GM12892 (cell line): Measurements from ENCODE around the gene SPEM3.
"Not testable (repeated sequence)": the region's sequence is repeated elsewhere in the genome, so short reads cannot be mapped to it uniquely, and the experiment has no call there.

ENCODE experiments used
- DNase-seq: peaks from one replicate; pipeline ENCODE4 v3.0.0; 2011; ENCODE audit not compliant: insufficient read length
- FAIRE-seq: peaks from 2 replicates; lab custom pipeline; 2011; peaks lifted over from hg19 to GRCh38; lab: Jason Lieb, UNC
- POLR2A ChIP-seq: IDR thresholded peaks from 2 replicates; pipeline ENCODE4 v1.6.1; 2011; ENCODE audit warnings: low read depth, low read length, control low read depth
- POLR2AphosphoS5 ChIP-seq: IDR thresholded peaks from 2 replicates; pipeline ENCODE4 v1.6.1; 2011; ENCODE audit warnings: low read depth, low read length, control low read depth
- TAF1 ChIP-seq: IDR thresholded peaks from 2 replicates; pipeline ENCODE4 v1.6.1; 2011; ENCODE audit warnings: low read depth, mild to moderate bottlenecking, control low read depth, low read length, borderline replicate concordance

The SPEM3 gene

GRCh38 chr17:7475764-7476422 is 47.2 kb downstream of the SPEM3 start:
- DNase-seq: no peak
- TF ChIP-seq TAF1 (no peak), POLR2A (no peak), POLR2AphosphoS5 (no peak)
- FAIRE-seq: no peak

GRCh38 chr17:7476494-7476893 is 47.8 kb downstream of the SPEM3 start:
- DNase-seq (no peak), FAIRE-seq (no peak)
- TF ChIP-seq POLR2A (no peak), POLR2AphosphoS5 (no peak), TAF1 (no peak)

GRCh38 chr17:7476951-7477350 is 48.3 kb downstream of the SPEM3 start:
- no peak for DNase-seq
- no peak for FAIRE-seq
- TF ChIP-seq POLR2AphosphoS5 (no peak), POLR2A (no peak), TAF1 (no peak)

- DNase-seq (no peak), FAIRE-seq (no peak)
- TF ChIP-seq TAF1 (no peak), POLR2A (no peak), POLR2AphosphoS5 (no peak)
These were observed 49.0 kb downstream of the SPEM3 start for GRCh38 chr17:7477392-7478275.

GRCh38 chr17:7478276-7479212 is 49.9 kb downstream of the SPEM3 start:
- peak; percentile 66 for DNase-seq
- TF ChIP-seq TAF1: no peak
- no peak for TF ChIP-seq POLR2AphosphoS5
- no peak for TF ChIP-seq POLR2A
- peak; percentile 73 for FAIRE-seq

GRCh38 chr17:7479213-7480088 is 50.8 kb downstream of the SPEM3 start, which contains the start of gene ZBTB4:
ZBTB4 (minus strand) TSS chr17:7479631; CDS start chr17:7466801, 12,830 bp downstream.
- peak; percentile 44; the same call in 1 of the 2 replicates for TF ChIP-seq POLR2A
- TF ChIP-seq TAF1: no peak
- FAIRE-seq (peak; percentile 40), DNase-seq (peak; percentile 63)

- TF ChIP-seq TAF1: no peak
- TF ChIP-seq POLR2A: no peak
- TF ChIP-seq POLR2AphosphoS5: no peak
- no peak for DNase-seq
- FAIRE-seq: no peak
These were observed 51.4 kb downstream of the SPEM3 start for GRCh38 chr17:7480089-7480384.

- not testable (repeated sequence) for DNase-seq, FAIRE-seq
These were observed 52.6 kb downstream of the SPEM3 start, which contains the start of gene SLC35G6 for GRCh38 chr17:7481275-7481674. SLC35G6 (plus strand) TSS chr17:7481446; CDS start chr17:7481517, 71 bp downstream.

- FAIRE-seq: peak; percentile 24
- not testable (repeated sequence) for DNase-seq
These were observed 53.4 kb downstream of the SPEM3 start for GRCh38 chr17:7481842-7482741.
